ENCODE data around the gene RTL5.

RTL5 gene

DNA sequence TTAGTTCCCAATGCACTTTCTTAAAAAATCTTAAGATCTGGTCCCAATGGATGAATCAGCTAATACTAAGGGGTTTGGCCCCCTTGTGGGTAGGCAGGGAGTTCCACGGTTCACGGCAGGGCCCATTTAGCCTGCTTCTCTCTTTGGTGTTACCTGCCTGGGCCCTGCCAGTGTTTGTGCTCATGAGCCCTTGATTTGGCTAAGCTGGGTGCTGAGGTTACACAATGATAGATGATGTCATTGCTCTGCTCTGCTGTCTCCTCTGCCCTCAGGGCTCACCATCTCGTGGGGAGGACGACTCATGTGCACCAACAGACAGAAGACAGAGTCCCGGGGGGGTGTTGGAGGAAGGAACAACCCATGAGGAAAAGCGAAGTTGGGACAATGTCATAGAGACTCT lies 24.4 kb downstream of the RTL5 start:
- DNase-seq (ENCODE audit: low spot score), result no peak

GRCh38 chrX:72105436-72105835 lies 26.3 kb downstream of the RTL5 start:
- no peak for TF ChIP-seq CTCF (IDR thresholded peaks at IDR 0.05; ENCODE audit: extremely low read depth, missing control alignments)
- no peak for DNase-seq (ENCODE audit: low spot score)

More for the DNA sequence above, 24.4 kb downstream of the RTL5 start:
- no peak for TF ChIP-seq CTCF (IDR thresholded peaks at IDR 0.05; ENCODE audit: extremely low read depth, missing control alignments)

DNA sequence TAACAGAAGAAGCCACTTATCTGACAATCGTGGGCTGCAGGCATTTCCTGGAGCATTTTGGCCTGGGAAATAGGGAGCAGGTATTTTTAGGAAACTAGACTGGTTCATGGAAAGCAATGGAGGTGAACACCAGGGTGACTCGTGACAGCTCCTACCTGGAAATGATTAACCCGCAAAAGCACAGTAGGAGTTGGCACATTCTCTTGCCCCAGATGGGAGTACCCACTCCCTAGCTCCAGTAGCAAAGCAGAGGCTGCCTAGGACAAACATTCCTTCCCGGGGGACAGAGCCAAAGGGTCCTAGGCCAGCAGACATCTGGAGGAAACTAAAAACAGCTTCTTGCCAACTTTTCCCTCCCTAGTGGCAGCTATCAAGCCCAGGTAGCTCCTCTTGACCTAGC lies 29.0 kb downstream of the RTL5 start:
- no peak for TF ChIP-seq CTCF (IDR thresholded peaks at IDR 0.05; ENCODE audit: extremely low read depth, missing control alignments)
- DNase-seq (ENCODE audit: low spot score), result no peak

DNA sequence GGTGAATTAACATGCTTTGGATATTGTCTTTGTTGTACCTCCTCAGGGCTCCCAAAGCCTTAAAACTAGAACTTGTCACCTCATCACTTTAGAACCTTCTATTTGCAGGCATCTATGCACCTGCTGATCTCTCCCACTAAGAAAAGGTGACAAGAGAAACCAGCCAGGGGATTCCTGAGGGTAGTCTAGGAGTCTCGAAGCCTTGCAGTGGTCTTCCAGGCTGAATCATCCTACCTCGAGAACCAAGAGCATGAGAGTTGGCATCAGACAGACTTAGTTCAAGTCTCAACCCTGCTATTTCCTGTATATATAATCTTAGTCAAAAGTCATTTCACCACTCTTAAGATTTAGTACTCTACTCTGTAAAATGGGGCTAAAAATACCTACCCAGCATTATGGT lies 29.6 kb downstream of the RTL5 start:
- no peak for TF ChIP-seq CTCF (IDR thresholded peaks at IDR 0.05; ENCODE audit: extremely low read depth, missing control alignments)
- no peak for DNase-seq (ENCODE audit: low spot score)

GRCh38 chrX:72101597-72102037 lies 30.1 kb downstream of the RTL5 start:
- no peak for DNase-seq (ENCODE audit: low spot score)
- TF ChIP-seq CTCF (IDR thresholded peaks at IDR 0.05; ENCODE audit: extremely low read depth, missing control alignments), result no peak

- no peak for TF ChIP-seq CTCF (IDR thresholded peaks at IDR 0.05; ENCODE audit: extremely low read depth, missing control alignments)
- peak; percentile 27 for DNase-seq (ENCODE audit: low spot score)
Measured at GRCh38 chrX:72100824-72101351, 30.8 kb downstream of the RTL5 start.

DNA sequence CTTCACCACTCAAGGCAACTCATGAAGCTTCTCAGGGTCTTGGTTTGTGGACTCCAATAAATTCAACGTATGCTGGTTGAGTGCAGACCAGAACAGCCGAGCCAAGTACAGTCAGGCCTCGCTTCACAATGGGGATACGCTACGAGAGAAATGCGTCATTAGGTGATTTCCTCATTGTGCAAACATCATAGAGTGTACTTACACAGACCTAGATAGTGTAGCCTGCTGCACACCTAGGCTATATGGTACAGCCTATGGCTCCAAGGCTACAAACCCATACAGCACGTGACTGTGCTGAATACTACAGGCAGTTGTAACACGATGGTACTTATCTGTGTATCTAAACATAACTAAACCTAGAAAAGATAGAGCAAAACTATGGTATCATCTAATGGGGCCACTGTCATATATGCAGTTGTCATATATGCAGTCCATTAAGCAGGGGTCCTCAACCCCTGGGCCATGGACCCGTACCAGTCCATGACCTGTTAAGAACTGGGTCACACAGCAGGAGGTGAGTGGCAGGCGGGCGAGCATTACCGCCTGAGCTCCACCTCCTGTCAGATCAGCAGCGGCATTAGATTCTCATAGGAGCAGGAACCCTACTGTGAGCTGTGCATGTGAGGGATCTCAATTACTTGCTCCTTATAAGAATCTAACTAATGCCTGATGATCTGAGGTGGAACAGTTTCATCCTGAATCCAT lies 31.5 kb downstream of the RTL5 start:
- TF ChIP-seq CTCF (IDR thresholded peaks at IDR 0.05; ENCODE audit: extremely low read depth, missing control alignments), result no peak
- DNase-seq (ENCODE audit: low spot score), result no peak

Measured in GM20000 (cell line).